ENCODE measurements around the gene SH3D19.

- no peak for TF ChIP-seq POLR2A (IDR thresholded peaks at IDR 0.05)
- TF ChIP-seq, protein P1, sequence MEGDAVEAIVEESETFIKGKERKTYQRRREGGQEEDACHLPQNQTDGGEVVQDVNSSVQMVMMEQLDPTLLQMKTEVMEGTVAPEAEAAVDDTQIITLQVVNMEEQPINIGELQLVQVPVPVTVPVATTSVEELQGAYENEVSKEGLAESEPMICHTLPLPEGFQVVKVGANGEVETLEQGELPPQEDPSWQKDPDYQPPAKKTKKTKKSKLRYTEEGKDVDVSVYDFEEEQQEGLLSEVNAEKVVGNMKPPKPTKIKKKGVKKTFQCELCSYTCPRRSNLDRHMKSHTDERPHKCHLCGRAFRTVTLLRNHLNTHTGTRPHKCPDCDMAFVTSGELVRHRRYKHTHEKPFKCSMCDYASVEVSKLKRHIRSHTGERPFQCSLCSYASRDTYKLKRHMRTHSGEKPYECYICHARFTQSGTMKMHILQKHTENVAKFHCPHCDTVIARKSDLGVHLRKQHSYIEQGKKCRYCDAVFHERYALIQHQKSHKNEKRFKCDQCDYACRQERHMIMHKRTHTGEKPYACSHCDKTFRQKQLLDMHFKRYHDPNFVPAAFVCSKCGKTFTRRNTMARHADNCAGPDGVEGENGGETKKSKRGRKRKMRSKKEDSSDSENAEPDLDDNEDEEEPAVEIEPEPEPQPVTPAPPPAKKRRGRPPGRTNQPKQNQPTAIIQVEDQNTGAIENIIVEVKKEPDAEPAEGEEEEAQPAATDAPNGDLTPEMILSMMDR (IDR thresholded peaks at IDR 0.05) = no peak
These were observed 234.4 kb downstream of the SH3D19 start for GRCh38 chr4:151091047-151091446.

Measured in esophagus squamous epithelium (tissue), 4 donors.